BJ (cell line): Measurements from ENCODE around the gene SPATA1. TPM values are rescaled to one million over a fixed set of nuclear protein-coding genes. Genes with fewer than 3 reads are reported as not detected.
"Not testable (repeated sequence)": the region's sequence is repeated elsewhere in the genome, so short reads cannot be mapped to it uniquely, and the experiment has no call there.

Source experiments
- CTCF ChIA-PET: fragments of 350-600 bp; formaldehyde crosslinking; extraction: SDS; loops from one replicate; lab custom pipeline; 2021; ENCODE audit warnings: antibody characterized with exemption, inconsistent platforms; lab: Yijun Ruan, JAX
- POLR2A ChIA-PET: fragments of 300-600 bp; sonication (Branson Sonifier 250); formaldehyde crosslinking; extraction: SDS; loops from one replicate; lab custom pipeline; 2021; ENCODE audit warnings: antibody characterized with exemption; lab: Charles Lee
- DNase-seq: peaks from one replicate; pipeline ENCODE4 v3.0.0-alpha.2; 2011; ENCODE audit warnings: low read depth
- H3K27me3 ChIP-seq: 2 replicates; pipeline ENCODE4 v1.6.0; 2011; ENCODE audit warnings: low read length; ENCODE audit not compliant: control insufficient read depth, insufficient read depth
- H3K36me3 ChIP-seq: 2 replicates; pipeline ENCODE4 v1.5.1; 2011; ENCODE audit warnings: low read length; ENCODE audit not compliant: control insufficient read depth, insufficient read depth
- H3K4me3 ChIP-seq: 2 replicates; pipeline ENCODE4 v1.5.1; 2011; ENCODE audit warnings: low read depth, mild to moderate bottlenecking, control low read depth, low read length
- polyA plus RNA-seq: library from polyadenylated mRNA; depleted of rRNA; stranded (reverse); fragments of >200 nt; gene quantifications from 2 replicates; pipeline ENCODE4 v1.2.3, GENCODE V29; 2011
- TF ChIP-seq, protein P1 (sequence below): IDR thresholded peaks from 2 replicates; pipeline ENCODE4 v1.5.1; 2011; ENCODE audit warnings: low read depth, mild to moderate bottlenecking, control low read depth, inconsistent platforms, low read length, moderate library complexity; ENCODE audit not compliant: insufficient read depth

The SPATA1 gene
- polyA plus RNA-seq, 1 experiment: 0.69 TPM

GRCh38 chr1:84583648-84584047 is 77.5 kb downstream of the SPATA1 start:
- no peaks in the 10 kb centered on the region for H3K36me3 ChIP-seq
- CTCF ChIA-PET: interaction anchor here (1.5 to 1.7 kb wide), 2 partner anchors 10 to 20 kb away, joined by 4 to 7 read pairs; partner anchors contain the start of gene CTBS
- DNase-seq: no peak
- POLR2A ChIA-PET: no interaction called here
- TF ChIP-seq, protein P1, sequence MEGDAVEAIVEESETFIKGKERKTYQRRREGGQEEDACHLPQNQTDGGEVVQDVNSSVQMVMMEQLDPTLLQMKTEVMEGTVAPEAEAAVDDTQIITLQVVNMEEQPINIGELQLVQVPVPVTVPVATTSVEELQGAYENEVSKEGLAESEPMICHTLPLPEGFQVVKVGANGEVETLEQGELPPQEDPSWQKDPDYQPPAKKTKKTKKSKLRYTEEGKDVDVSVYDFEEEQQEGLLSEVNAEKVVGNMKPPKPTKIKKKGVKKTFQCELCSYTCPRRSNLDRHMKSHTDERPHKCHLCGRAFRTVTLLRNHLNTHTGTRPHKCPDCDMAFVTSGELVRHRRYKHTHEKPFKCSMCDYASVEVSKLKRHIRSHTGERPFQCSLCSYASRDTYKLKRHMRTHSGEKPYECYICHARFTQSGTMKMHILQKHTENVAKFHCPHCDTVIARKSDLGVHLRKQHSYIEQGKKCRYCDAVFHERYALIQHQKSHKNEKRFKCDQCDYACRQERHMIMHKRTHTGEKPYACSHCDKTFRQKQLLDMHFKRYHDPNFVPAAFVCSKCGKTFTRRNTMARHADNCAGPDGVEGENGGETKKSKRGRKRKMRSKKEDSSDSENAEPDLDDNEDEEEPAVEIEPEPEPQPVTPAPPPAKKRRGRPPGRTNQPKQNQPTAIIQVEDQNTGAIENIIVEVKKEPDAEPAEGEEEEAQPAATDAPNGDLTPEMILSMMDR: no peak
- no peaks in the 10 kb centered on the region for H3K27me3 ChIP-seq
- H3K4me3 ChIP-seq: no peak overlapping the region

DNA sequence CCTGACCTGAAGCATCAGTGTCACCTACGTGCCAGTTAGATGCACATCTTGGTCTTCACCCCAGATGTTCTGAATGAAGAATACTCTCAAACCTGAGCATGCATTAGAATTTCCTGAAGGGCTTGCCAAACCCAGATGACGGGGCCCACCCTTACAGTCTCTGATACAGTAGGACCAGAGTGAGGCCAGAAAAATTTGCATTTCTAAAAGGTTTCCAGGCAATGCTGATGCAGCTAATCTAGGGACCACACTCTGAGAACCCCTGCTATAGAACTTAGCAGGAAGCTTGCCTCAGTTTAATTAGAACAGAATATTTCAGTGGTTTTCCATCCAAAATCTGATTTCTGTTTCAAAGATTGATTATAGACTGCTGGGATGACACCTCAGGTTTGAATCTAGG is 77.9 kb downstream of the SPATA1 start:
- ChIA-PET CTCF (interaction anchor here (1.5 to 1.7 kb wide), 2 partner anchors 10 to 19 kb away, joined by 4 to 7 read pairs; partner anchors contain the start of gene CTBS), POLR2A (no interaction called here)

DNA sequence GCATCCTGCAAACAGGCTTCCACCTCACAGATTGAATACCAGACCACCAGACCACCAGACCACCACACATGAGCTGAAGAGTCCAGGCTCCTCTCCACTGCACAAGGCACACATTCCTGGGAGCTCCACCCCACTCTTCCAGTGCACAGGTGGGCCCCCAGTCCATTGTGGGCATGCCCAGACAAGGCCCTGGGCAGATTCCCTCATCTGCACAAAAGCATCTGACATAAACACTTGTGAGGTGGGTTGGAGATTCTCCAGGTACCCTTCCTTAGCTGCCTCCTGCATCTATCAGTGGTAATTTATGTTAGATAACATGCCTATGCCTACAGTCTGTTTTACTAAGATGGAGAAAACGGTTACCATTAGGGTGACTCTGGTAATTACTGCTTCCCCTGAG is 79.6 kb downstream of the SPATA1 start:
- ChIA-PET POLR2A (no interaction called here), CTCF (interaction anchor here (1.4 kb wide), 1 partner anchor 12 kb away, joined by 5 read pairs; the partner anchor contains the start of gene CTBS)
- TF ChIP-seq, protein P1: no peak
- H3K4me3 ChIP-seq: no peak overlapping the region
- DNase-seq: no peak
- no peaks in the 10 kb centered on the region for H3K36me3 ChIP-seq
- H3K27me3 ChIP-seq: no peaks in the 10 kb centered on the region

More for the DNA sequence above, 77.9 kb downstream of the SPATA1 start:
- TF ChIP-seq, protein P1: no peak
- no peak overlapping the region for H3K4me3 ChIP-seq
- H3K27me3 ChIP-seq: no peaks in the 10 kb centered on the region
- H3K36me3 ChIP-seq: no peaks in the 10 kb centered on the region
- no peak for DNase-seq

- H3K4me3 ChIP-seq: no peak overlapping the region
- TF ChIP-seq, protein P1: no peak
- CTCF ChIA-PET: interaction anchor here (1.3 kb wide), 1 partner anchor 17 kb away, joined by 3 read pairs; no protein-coding TSS in a partner anchor
- POLR2A ChIA-PET: no interaction called here
- DNase-seq: no peak
- no peaks in the 10 kb centered on the region for H3K36me3 ChIP-seq
- H3K27me3 ChIP-seq: no peaks in the 10 kb centered on the region
Observed at GRCh38 chr1:84587099-84587498, 80.9 kb downstream of the SPATA1 start.

DNA sequence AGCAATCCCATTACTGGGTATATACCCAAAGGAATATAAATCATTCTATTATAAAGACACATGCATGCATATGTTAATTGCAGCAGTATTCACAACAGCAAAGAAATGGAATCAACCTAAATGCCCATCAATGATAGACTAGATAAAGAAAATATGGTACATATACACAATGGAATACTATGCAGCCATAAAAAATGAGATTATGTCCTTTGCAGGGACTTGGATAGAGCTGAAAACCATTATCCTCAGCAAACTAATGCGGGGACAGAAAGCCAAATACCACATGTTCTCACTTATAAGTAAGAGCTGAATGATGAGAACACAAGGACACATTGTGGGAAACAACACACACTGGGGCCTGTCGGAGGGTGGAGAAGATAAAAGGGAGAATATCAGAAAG is 88.8 kb downstream of the SPATA1 start:
- POLR2A ChIA-PET: not testable (repeated sequence)

DNA sequence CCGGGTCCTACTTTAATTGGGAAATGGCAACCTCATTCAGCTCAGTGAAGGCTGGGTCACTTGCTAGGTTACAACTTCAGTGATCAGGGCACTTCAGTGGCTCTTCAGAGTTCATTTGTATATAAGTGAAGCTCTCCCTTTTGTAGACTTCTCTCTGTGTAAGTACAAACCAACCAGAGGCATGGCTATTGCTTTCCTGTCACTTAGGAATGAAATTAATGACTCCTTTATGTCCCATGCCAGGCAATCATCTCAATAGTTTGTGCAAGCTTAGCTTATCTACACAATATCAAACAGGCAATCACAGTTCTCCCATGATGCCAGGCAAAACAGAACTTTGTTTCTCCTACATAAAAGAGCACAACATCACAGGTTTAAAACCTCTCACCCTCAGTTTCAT is 90.8 kb downstream of the SPATA1 start:
- CTCF ChIA-PET: interaction anchor here (1.5 kb wide), 1 partner anchor 11 kb away, joined by 3 read pairs; no protein-coding TSS in a partner anchor
- TF ChIP-seq, protein P1: no peak
- POLR2A ChIA-PET: no interaction called here
- Histone ChIP-seq H3K36me3 (no peaks in the 10 kb centered on the region), H3K27me3 (no peaks in the 10 kb centered on the region), H3K4me3 (no peak overlapping the region)
- no peak for DNase-seq

More for the DNA sequence above, 88.8 kb downstream of the SPATA1 start:
- H3K27me3 ChIP-seq, H3K4me3 ChIP-seq, H3K36me3 ChIP-seq, DNase-seq: not testable (repeated sequence)
- CTCF ChIA-PET: interaction anchor here (0.6 to 1.6 kb wide), 3 partner anchors 10 to 245 kb away, joined by 3 to 4 read pairs (median 3); no protein-coding TSS in a partner anchor
